ENCODE results near the gene PRKAG2.
A peak's percentile ranks its signal among the peaks of the same experiment; 100 is the strongest.

- TF ChIP-seq YEATS2 (CRISPR knock-in tag; IDR thresholded peaks at IDR 0.05; ENCODE audit: borderline replicate concordance) = no peak
- TF ChIP-seq SMC3 (IDR thresholded peaks at IDR 0.05; ENCODE audit: low read length) = no peak
- no peak for TF ChIP-seq ZNF274 (CRISPR knock-in tag; IDR thresholded peaks at IDR 0.05)
- TF ChIP-seq, protein P1, sequence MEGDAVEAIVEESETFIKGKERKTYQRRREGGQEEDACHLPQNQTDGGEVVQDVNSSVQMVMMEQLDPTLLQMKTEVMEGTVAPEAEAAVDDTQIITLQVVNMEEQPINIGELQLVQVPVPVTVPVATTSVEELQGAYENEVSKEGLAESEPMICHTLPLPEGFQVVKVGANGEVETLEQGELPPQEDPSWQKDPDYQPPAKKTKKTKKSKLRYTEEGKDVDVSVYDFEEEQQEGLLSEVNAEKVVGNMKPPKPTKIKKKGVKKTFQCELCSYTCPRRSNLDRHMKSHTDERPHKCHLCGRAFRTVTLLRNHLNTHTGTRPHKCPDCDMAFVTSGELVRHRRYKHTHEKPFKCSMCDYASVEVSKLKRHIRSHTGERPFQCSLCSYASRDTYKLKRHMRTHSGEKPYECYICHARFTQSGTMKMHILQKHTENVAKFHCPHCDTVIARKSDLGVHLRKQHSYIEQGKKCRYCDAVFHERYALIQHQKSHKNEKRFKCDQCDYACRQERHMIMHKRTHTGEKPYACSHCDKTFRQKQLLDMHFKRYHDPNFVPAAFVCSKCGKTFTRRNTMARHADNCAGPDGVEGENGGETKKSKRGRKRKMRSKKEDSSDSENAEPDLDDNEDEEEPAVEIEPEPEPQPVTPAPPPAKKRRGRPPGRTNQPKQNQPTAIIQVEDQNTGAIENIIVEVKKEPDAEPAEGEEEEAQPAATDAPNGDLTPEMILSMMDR (CRISPR knock-in tag; IDR thresholded peaks at IDR 0.05) = peak; percentile 13; the same call in 1 of the 2 replicates
- TF ChIP-seq CBX5 (CRISPR knock-in tag; IDR thresholded peaks at IDR 0.05; ENCODE audit: borderline replicate concordance) = no peak
- no peak for TF ChIP-seq HOXD1 (CRISPR knock-in tag; IDR thresholded peaks at IDR 0.05)
- TF ChIP-seq, protein P2, sequence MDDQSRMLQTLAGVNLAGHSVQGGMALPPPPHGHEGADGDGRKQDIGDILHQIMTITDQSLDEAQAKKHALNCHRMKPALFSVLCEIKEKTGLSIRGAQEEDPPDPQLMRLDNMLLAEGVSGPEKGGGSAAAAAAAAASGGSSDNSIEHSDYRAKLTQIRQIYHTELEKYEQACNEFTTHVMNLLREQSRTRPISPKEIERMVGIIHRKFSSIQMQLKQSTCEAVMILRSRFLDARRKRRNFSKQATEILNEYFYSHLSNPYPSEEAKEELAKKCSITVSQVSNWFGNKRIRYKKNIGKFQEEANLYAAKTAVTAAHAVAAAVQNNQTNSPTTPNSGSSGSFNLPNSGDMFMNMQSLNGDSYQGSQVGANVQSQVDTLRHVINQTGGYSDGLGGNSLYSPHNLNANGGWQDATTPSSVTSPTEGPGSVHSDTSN (CRISPR knock-in tag; IDR thresholded peaks at IDR 0.05; ENCODE audit: borderline replicate concordance) = no peak
- no peak for TF ChIP-seq HDAC2 (CRISPR knock-in tag; IDR thresholded peaks at IDR 0.05)
- no peak for TF ChIP-seq MXD3 (CRISPR knock-in tag; IDR thresholded peaks at IDR 0.05)
- TF ChIP-seq TCF7 (IDR thresholded peaks at IDR 0.05; ENCODE audit: low read depth) = no peak
- TF ChIP-seq EED (CRISPR knock-in tag; IDR thresholded peaks at IDR 0.05) = no peak
Measured at GRCh38 chr7:151888079-151889067, 11.5 kb upstream of the PRKAG2 start.
